HEK293T (cell line): ENCODE results near the gene TAOK3.

Experiments
- CTCF ChIA-PET: fragments of 350-600 bp; formaldehyde crosslinking; extraction: SDS; loops from one replicate; lab custom pipeline; 2021; ENCODE audit warnings: antibody characterized with exemption, inconsistent platforms; lab: Yijun Ruan, JAX
- POLR2A ChIA-PET: fragments of 350-600 bp; formaldehyde crosslinking; extraction: SDS; loops from one replicate; lab custom pipeline; 2020; ENCODE audit warnings: antibody characterized with exemption, inconsistent platforms; lab: Yijun Ruan, JAX
- DNase-seq: peaks from one replicate; pipeline ENCODE4 v3.0.0; 2012; ENCODE audit warnings: mixed read lengths; ENCODE audit errors: extremely low spot score
- ARNT ChIP-seq: fragments of 450-650 bp; IDR thresholded peaks from 2 replicates; pipeline ENCODE4 v1.6.1; 2017; ENCODE audit warnings: mild to moderate bottlenecking
- BHLHE40 ChIP-seq: fragments of 450-650 bp; IDR thresholded peaks from 2 replicates; pipeline ENCODE4 v1.6.1; 2016; ENCODE audit warnings: mild to moderate bottlenecking, moderate library complexity, borderline replicate concordance
- CTBP1 ChIP-seq: fragments of 450-650 bp; IDR thresholded peaks from 2 replicates; pipeline ENCODE4 v1.6.1; 2016; ENCODE audit warnings: borderline replicate concordance
- ELF4 ChIP-seq: fragments of 450-650 bp; IDR thresholded peaks from 2 replicates; pipeline ENCODE4 v1.6.1; 2017; ENCODE audit warnings: antibody characterized with exemption
- FOXA1 ChIP-seq: fragments of 450-650 bp; IDR thresholded peaks from 2 replicates; pipeline ENCODE4 v1.6.1; 2016; ENCODE audit warnings: mild to moderate bottlenecking
- FOXK2 ChIP-seq: fragments of 450-650 bp; IDR thresholded peaks from 2 replicates; pipeline ENCODE4 v1.6.1; 2016; ENCODE audit warnings: mild to moderate bottlenecking
- FOXM1 ChIP-seq: fragments of 450-650 bp; IDR thresholded peaks from 2 replicates; pipeline ENCODE4 v1.6.1; 2017; ENCODE audit warnings: mild to moderate bottlenecking, borderline replicate concordance
- HDGF ChIP-seq: fragments of 450-650 bp; IDR thresholded peaks from 2 replicates; pipeline ENCODE4 v1.6.1; 2017; ENCODE audit warnings: antibody characterized with exemption, borderline replicate concordance
- L3MBTL2 ChIP-seq: fragments of 450-650 bp; conservative IDR thresholded peaks from 2 replicates; pipeline ENCODE4 v1.6.1; 2016; ENCODE audit warnings: mild to moderate bottlenecking
- LEF1 ChIP-seq: fragments of 450-650 bp; IDR thresholded peaks from 2 replicates; pipeline ENCODE4 v1.6.1; 2017; ENCODE audit warnings: mild to moderate bottlenecking, borderline replicate concordance
- NFRKB ChIP-seq: fragments of 450-650 bp; IDR thresholded peaks from 2 replicates; pipeline ENCODE4 v1.6.1; 2016; ENCODE audit warnings: mild to moderate bottlenecking, moderate library complexity
- PKNOX1 ChIP-seq: fragments of 450-650 bp; IDR thresholded peaks from 2 replicates; pipeline ENCODE4 v1.6.1; 2016
- SP1 ChIP-seq: fragments of 450-650 bp; IDR thresholded peaks from 2 replicates; pipeline ENCODE4 v1.6.1; 2017
- SUZ12 ChIP-seq: fragments of 450-650 bp; IDR thresholded peaks from 2 replicates; pipeline ENCODE4 v1.6.1; 2016; ENCODE audit warnings: mild to moderate bottlenecking
- TARDBP ChIP-seq: fragments of 450-650 bp; IDR thresholded peaks from 2 replicates; pipeline ENCODE4 v1.6.1; 2016
- ZNF384 ChIP-seq: fragments of 450-650 bp; IDR thresholded peaks from 2 replicates; pipeline ENCODE4 v1.6.1; 2016

The TAOK3 gene

GRCh38 chr12:118368821-118369220 is 3.9 kb downstream of the TAOK3 start:
- no peak for DNase-seq
- TF ChIP-seq ZNF384 (no peak), TARDBP (no peak), NFRKB (no peak), SUZ12 (no peak), FOXK2 (no peak), LEF1 (no peak), ELF4 (no peak), HDGF (no peak), PKNOX1 (no peak), ARNT (no peak), SP1 (no peak)
- POLR2A ChIA-PET = interaction anchor here (1.9 kb wide), 1 partner anchor 10 kb away, joined by 5 read pairs; no protein-coding TSS in a partner anchor
- CTCF ChIA-PET = no interaction called here

GRCh38 chr12:118361889-118362288 is 10.8 kb downstream of the TAOK3 start:
- ChIA-PET POLR2A (no interaction called here), CTCF (interaction anchor here (1.2 kb wide), 1 partner anchor 14 kb away, joined by 5 read pairs; no protein-coding TSS in a partner anchor)
- TF ChIP-seq SP1 (no peak), LEF1 (no peak), FOXM1 (no peak), ELF4 (no peak), TARDBP (no peak), HDGF (no peak), PKNOX1 (no peak), NFRKB (no peak), SUZ12 (no peak), FOXA1 (no peak), L3MBTL2 (no peak), ZNF384 (no peak), BHLHE40 (no peak), CTBP1 (no peak), ARNT (no peak)
- DNase-seq = no peak

- TF ChIP-seq ZNF384 (no peak), LEF1 (no peak), FOXK2 (no peak), L3MBTL2 (no peak), CTBP1 (no peak), PKNOX1 (no peak), SUZ12 (no peak), SP1 (no peak), ARNT (no peak), ELF4 (no peak), TARDBP (no peak), BHLHE40 (no peak), FOXM1 (no peak), NFRKB (no peak), HDGF (no peak), FOXA1 (no peak)
- no peak for DNase-seq
- ChIA-PET POLR2A (no interaction called here), CTCF (no interaction called here)
Measured at GRCh38 chr12:118361092-118361404, 11.7 kb downstream of the TAOK3 start.

- ChIA-PET POLR2A (interaction anchor here (1.7 to 2.6 kb wide), 2 partner anchors 9 to 13 kb away, joined by 5 to 6 read pairs; partner anchors contain the start of gene TAOK3), CTCF (no interaction called here)
- no peak for DNase-seq
- TF ChIP-seq FOXK2 = no peak
- TF ChIP-seq FOXA1 = no peak
- no peak for TF ChIP-seq LEF1
- TF ChIP-seq NFRKB = no peak
- TF ChIP-seq FOXM1 = no peak
- no peak for TF ChIP-seq BHLHE40
- no peak for TF ChIP-seq ZNF384
- no peak for TF ChIP-seq ELF4
- no peak for TF ChIP-seq PKNOX1
- TF ChIP-seq SUZ12 = no peak
- TF ChIP-seq HDGF = no peak
Measured at GRCh38 chr12:118359541-118359915, 13.2 kb downstream of the TAOK3 start.

- POLR2A ChIA-PET = interaction anchor here (1.7 to 2.6 kb wide), 2 partner anchors 10 to 14 kb away, joined by 5 to 6 read pairs; partner anchors contain the start of gene TAOK3
- TF ChIP-seq NFRKB = no peak
- TF ChIP-seq ZNF384 = no peak
- no peak for TF ChIP-seq L3MBTL2
- no peak for TF ChIP-seq TARDBP
- TF ChIP-seq ARNT = no peak
- no peak for TF ChIP-seq SUZ12
- TF ChIP-seq CTBP1 = no peak
- no peak for TF ChIP-seq HDGF
- TF ChIP-seq LEF1 = no peak
- no peak for TF ChIP-seq FOXM1
- TF ChIP-seq BHLHE40 = no peak
- no peak for TF ChIP-seq FOXA1
- no peak for TF ChIP-seq PKNOX1
- no peak for TF ChIP-seq SP1
Measured at GRCh38 chr12:118358612-118359540, 13.8 kb downstream of the TAOK3 start.

More at GRCh38 chr12:118358612-118359540, 13.8 kb downstream of the TAOK3 start:
- no peak for DNase-seq
- CTCF ChIA-PET = interaction anchor here (1.1 kb wide), 1 partner anchor 17 kb away, joined by 4 read pairs; the partner anchor contains the start of gene SUDS3
